ENCODE measurements around the gene ALDH1L1.

The ALDH1L1 gene

GRCh38 chr3:126053949-126054569 is 126.3 kb downstream of the ALDH1L1 start:
- ATAC-seq, result no peak
- no peak for DNase-seq

Measured in stimulated activated naive CD8-positive, alpha-beta T cell treated with anti-CD3 and anti-CD28 coated beads, Interleukin-15, Interleukin-2, amounts not matched to agents 100 U/mL and 50 U/mL, for 24 hours (primary cell).